HG03280 (cell line): ENCODE data around the gene STRADA.
"Not testable (repeated sequence)": the region's sequence is repeated elsewhere in the genome, so short reads cannot be mapped to it uniquely, and the experiment has no call there.

Experiments used
- ATAC-seq: cut with Tn5 transposase; IDR thresholded peaks from one replicate; pipeline ENCODE4 v1.9.1; 2021; ENCODE audit warnings: mild to moderate bottlenecking, moderate library complexity; ENCODE audit not compliant: unreplicated experiment

STRADA gene

DNA sequence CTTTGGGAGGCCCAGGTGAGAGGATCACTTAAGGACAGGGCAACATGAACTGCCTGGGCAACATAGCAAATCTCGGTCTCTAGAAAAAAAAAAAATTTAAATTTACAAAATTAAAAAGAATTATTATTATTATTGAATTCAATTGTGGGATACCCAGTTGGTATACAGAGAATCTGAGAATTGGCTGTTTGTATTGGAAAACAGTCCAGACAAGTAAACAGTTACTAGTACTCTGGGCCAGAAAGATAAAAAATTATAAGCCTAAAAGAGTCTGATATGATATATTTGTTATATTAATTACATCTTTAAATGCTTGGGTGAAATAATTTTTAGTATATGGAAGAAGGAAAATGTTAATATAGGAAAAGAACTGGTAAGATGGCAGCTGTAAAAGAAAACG, 16.8 kb upstream of the STRADA start:
- ATAC-seq, result no peak

DNA sequence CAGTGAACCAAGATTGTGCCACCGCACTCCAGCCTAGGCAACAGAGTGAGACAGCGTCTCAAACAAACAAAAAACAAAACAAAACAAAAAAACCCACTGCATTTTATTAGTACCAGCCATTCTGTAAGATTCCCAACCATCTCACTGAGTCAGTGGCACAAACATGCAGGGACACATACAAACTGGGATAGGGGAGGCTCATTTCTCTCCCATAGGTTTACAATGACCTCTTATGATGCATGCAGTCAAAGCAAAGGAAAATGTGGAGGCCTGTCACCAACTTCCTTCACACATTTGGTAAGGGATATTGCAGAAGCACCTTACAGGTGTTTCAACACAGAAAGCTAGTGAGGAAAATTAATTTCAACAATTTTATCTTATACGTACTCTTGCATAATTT, 12.4 kb upstream of the STRADA start:
- no peak for ATAC-seq

DNA sequence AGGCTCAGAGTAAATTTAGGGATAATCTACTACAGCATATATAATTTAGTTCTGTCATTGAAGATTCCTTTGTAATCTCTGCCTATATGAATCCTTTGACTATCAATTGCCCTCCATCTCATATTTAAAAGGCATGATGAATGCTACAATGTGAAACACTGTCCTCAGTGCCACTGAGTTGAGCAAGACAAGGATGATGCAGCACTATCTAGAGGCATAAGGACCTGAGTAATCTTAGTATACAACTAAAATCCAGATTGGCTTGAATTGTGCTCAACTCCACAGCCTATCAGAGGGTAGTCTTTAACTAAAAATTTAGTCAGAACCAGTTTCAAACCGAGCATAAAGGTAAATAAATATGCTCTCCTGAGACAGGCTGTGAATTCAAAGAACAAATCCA, 11.6 kb upstream of the STRADA start:
- no peak for ATAC-seq

DNA sequence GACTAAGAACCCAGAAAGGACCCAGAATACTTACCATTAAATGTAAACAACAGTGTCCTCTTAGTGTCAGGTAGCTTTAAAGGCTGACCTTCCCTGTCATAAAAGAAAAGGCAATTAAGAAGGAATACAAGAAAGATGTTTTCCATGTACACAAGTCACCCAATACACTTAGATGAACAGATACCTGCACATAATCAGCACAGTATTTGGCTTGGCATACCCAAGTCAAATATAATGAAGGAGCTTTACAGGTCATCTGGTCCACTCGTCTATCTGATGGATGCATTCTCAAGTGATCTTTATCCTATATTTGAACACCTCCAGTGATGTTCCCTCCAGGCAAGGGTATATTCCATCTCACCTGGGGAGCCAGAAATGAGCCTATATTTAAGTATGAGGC, 11.1 kb upstream of the STRADA start:
- ATAC-seq, result no peak

DNA sequence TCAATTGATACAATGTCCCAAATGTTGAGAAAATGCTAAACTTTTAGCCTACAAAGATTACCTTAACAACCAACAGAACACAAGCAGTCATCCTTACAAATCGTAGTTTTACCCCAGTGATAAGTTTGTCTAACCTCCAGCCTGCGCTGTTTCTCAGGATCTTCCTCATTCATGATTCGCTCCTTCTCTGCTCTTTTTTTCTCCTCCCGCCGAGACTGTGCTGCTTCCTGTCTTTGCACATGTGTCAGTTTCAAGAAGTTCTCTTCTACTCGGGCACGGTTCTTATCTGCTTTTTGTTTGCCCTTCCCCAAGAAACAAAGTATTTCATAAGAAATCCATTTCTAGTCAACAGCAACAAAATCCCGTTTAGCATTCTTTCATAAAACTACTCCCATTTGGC, 10.2 kb upstream of the STRADA start:
- ATAC-seq, result no peak

DNA sequence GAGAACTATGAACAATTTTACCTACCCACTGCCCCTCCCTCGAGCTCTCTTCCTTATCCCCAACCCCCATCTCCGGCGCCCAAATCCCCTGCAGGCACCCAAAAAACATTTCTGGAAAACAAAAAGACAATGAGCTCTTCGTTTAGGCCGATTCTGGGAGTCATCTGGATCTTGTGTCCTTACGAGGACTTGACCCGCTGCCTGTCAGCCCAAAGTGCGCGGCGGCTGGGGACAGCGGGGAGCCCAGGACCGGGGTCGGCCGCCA, 524 bp downstream of the STRADA start:
- no peak for ATAC-seq

DNA sequence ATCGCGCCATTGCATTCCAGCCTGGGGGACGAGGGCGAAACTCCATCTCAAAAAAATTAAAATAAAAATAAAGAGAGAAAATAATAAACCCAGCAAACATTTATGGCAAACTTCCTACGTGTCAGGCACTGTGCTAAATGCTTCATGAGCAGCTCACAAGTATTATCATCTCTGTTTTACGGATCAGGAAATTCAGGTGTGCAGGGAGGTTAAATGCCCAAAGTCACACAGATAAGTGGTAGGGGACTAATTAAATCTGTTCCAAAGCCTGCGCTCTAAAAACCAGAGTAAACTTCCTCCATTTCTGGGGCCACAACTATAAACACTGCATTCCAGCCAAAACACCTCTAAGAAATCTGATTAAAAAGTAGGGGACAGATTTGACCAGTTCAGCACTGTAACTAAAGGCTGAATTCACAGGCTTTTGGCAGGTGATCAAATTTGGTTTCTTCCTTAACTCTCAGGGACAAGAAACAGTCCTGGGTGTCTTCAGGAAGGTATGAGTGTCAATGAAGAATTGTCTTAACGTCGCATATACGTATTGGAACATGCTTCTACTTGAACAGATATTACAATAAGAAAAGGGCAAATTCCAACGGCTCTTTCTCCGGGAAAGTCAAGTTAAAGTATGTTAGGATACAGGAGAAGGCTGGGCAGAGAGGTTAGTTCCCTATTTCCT, 996 bp downstream of the STRADA start:
- no peak for ATAC-seq

DNA sequence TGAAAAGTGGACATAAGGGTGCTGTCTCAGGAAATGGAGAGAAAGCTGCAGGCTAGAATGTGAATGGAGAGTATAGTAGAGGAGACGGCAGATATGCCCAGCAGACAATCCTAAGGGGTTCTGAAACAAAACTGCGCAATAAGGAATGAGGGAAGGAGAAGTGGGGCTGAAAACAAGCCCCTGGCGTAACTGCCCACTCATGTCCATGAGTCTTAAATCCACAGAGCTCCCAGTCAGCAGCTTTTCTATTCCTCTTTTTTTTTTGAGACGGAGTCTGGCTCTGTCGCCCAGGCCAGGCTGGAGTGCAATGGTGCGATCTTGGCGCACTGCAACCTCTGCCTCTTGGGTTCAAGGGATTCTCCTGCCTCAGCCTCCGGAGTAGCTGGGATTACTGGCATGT, 5.9 kb downstream of the STRADA start:
- no peak for ATAC-seq

DNA sequence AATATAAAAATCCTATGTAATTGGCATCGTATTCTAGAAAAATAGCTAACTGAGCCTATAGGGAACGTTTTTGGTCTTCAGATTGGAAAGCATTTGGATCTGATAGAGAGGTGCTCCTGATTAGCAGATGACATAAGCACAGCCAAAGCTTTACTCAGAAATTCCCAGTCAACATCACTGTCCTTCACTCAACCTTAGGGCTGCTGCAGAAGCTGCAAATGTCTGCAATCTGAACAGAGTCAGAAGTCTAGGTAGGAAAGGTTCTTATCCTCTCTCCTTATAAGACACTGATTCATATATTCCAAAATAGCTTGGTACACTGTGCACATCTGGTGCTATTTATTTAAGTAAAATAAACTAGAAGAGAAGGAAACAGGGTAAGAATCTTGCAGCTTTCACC, 19.2 kb downstream of the STRADA start:
- no peak for ATAC-seq

DNA sequence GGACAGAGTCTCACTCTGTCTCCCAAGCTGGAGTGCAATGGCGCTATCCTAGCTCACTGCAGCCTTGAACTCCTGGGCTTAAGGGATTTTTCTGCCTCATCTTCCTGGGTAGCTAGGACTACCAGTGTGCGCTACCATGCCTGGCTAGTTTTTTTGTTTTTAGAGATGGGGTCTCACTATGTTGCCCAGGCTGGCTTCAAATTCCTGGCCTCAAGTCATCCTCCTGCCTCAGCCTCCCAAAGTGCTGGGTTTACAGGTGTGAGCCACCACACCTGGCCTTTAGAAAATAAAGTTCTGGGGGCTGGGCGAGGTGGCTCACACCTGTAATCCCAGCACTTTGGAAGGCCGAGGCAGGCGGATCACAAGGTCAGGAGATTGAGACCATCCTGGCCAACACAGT, 21.4 kb downstream of the STRADA start:
- not testable (repeated sequence) for ATAC-seq

DNA sequence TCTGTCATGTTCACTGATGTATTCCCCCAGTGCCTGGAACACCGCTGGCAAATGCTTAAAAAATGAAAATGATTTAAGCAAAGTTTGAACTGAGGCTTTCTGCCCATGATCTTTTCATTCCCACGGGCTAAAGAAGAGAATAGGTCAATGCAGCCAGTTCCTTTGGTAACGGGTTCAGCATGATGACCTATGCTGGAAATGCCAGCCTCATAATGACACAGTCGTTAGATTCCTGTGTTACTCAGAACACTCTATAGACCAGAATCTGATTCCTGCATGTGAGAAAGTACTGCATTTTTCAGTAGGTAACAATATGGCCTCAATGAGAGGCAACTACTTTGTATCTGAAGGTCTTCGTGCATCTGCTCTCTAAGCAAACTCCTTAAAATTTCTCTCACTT, 22.6 kb downstream of the STRADA start:
- ATAC-seq, result no peak

DNA sequence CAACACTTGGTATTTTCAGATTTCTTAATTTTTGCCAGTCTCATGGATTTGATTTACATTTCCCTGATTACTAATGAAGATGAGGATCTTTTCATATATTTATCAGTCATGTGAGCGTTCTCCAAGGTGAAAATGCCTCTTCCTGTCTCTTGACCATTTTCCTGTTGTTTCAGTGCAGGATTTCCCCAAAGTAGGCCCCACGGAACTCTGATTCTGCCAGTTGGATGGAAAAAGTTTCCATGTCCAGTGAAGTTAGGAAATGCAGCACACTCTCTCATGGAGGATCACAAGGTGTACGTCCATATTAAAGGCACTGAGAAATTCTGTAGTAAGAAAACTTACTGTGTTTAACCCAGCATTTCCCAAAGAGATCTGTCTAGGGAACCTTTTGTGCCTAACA, 25.2 kb downstream of the STRADA start:
- no peak for ATAC-seq

DNA sequence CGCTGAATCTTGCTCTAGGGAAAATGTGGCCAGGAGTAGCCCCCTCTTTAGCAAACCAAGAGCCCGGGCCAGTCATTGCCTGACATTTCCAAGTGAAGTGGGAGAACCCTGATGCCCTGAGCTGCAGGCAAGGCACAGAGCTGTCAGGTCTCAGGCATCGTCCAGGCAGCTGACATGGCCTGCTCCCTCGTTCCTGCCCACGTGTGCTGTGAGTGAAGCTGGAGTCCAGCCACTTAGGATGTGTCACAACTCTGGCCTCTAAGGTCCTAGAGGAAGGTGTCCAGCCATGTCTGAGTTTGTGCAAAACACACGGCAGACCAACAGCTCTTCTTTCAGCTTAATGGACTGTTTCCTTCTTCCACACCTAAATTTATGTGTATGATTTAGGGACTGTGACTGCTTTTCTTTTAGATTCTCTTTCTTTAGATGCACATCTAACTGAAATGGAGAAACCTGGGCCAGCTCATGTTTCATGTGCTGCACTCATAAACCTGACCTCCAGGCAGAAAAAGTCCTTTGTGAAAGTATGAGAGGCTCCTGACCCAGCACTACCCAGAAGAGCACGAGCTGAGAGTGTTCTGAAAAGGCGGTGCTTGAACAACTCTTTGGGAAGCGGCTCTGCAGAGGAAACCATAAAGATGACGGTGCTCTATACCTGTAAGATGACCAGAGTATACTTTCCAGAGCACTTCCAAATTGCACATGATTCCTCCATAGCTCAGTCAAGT, 26.9 kb downstream of the STRADA start:
- ATAC-seq, result no peak

DNA sequence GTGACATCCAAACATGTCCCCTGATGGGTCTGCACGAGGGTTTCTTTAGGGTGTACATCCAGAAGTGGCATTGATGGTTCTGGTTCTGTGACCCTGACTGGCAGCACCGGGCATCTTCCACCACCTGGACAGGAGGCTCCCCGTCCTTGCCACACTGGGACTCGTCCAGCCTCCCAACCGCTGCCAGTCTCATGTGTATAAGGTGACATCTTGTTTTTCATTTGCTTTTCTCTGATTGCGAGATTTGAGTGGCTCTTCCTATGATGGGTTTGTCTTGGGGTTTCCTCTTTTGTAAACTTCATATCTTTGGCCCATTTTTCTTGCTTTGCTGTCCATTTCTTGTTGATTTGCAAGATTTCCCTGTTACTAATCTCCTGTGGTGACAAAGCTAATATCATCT, 32.5 kb downstream of the STRADA start:
- no peak for ATAC-seq

DNA sequence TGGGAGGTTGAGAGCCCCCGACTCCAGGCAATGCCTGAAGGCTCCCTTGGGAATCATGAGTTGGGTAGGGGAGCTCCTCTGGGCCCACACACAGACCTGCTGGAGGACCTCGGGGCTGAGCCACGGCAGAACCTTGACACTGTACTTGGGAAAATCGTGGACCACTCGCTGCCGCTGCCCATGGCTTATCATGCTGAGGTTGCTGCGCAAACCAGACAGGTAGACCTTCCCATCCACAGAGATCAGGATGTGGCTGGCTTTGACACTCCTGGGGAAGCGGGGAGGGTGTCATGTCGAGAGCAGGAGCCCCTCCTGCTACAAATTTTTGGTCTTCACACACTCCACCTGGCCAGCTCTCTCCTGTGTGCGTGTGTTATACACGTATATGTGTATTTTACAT, 34.4 kb downstream of the STRADA start:
- no peak for ATAC-seq

DNA sequence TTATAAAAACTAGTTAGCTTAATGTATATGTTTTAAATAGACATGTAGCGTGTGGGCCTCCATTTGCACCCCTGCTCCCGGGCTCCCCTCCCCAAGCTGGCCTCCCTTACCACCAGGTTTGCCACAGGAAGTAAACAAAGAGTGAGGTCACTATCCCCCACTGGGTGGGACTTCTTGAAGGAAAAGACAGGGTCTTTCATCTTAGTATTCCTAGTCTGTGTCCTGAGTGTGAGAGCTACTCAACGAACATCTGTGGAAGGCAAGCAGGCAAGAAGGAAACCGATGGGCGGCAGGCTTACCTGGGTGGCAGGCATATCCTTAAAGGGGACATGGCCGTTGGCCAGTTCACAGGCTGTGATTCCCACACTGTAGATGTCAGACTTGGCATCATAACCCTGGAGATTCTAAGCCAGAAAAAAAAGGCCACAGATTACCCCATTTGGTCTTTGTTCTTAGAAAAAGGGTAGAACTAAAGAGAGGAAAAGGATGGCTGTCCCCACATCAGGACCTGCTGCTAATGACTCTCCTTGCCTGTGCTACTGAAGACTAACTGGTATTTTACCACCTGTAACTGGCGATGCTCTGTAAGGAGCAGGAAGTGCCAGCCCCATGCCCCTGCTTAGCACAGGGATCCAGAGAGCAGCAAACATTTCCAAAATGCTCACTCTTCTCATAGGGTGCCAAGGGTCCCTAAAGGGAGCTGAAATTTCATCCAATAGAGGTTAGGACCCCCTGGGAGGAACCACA, 35.1 kb downstream of the STRADA start:
- ATAC-seq, result no peak

DNA sequence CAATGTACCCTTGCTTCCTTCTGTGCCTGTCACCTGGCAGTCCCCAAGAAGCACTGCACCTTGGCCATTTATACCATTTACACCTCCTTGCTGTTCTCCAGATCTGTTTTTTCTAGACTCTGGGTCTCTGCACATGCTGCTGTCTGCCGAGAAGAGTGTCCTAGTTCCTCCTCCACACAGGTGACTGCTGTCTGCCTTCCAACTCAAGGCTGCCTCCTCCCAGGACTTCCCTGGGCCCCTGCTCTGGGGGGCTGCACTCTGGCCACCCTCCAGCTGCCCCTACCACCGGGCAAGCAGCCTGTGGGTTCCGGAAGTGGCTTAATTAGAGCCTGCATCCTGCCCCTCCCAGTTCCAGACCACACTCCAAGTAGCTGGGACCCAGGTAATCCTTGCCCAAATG, 35.9 kb downstream of the STRADA start:
- no peak for ATAC-seq

DNA sequence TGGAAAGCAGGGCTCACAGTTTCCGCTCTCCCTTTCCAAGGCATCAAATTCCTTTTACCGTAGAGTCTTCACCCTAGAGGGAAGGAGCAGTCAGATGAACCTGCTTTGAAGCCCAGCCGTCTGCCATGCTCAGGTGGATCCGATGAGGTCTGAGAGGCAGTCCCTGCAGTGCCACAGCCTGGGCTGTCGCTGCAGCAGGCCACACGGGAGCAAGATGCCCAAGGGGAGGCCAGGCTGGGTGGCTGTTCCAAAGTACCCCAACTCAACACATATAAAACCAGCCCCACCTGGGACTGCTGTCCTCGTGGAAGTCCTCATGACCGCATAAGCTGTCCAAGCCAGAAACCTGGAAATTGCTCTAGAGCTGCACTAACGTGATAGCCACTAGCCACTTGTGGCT, 36.8 kb downstream of the STRADA start:
- no peak for ATAC-seq

DNA sequence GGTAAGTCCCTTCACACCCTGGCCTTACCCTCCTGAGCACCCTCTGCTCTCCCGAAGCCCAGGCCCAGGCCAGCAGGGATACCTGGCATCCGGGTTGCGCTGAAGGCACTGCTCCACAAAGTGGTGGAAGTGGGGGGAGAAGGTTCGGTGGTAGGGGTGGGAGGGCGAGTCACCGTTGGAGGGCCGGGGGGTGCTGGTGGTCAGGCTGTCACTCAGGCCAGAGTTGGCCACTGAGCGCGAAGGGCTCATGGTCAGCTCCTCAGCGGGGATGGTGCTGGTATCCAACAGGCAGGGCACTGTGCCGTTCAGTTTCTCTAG, 37.4 kb downstream of the STRADA start:
- no peak for ATAC-seq

DNA sequence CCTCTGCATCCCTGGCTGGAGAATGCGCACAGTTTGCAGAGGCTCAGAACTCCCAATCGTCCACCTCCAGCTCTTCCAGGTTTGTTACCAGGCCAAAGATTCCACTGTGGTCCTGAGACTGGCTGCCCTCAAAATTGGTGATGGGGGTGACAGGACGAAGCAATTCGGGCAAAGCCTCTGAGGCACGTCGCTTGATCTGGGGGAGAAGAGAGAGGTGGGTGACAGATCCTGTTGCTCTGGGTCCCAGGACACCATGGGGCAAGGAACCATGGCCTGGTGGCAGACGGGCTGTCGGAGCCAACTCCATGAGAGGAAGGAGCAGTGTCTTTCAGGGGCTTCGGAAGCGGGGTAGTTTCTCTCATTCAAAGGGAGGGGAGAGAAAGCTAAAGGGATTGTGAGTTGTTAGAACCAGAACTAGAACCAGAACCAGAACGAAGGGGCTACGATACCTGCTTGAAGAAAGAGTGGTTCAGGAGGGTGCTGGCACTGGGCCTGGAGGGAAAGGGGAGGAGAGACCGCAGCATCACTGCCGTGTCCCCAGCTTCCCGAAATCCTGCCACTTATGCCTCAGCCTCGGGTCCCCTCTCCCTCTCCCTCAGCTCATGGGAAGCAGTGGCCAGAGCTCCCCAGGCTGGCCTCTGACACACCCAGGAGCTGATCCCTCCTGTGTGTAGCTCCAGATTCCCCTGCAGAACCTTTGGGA, 37.9 kb downstream of the STRADA start:
- ATAC-seq, result no peak

DNA sequence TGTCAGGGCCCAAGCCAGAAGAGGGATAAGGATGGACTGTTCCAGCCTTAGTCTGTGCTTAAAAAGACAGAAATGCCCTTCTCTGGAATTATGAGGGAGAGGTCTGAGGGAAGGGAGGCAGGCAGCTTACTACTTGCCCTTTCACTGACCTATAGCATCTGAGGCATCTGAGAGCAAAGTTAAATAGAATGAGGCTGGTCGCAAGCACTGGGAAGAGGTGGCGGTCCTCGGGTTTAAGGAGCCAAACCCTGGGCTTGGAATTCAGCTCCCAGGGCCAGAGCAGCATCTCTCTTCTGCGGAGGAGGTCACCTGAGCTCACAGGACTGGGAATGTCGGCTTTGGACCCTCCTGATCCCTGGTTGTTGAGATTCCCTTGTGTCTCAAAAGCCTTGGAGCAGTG, 38.6 kb downstream of the STRADA start:
- ATAC-seq, result no peak

DNA sequence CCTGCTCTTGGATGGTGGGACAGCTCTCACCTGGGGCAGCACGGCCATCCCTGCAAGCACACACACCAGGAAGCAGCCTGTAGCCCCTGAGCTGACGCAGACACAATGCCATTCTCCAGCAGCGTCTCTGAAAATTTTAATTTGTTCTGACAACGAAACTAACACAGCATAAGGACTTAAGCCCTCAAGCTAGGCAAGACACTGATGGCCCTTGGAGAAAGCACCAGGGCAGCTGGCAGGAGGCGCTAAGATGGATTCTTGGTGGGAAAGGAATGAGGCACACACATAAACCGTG, 38.9 kb downstream of the STRADA start:
- ATAC-seq, result no peak
